Muscle layer of colon (tissue), 2 donors: ENCODE measurements around the gene TWF1.
"Not testable (repeated sequence)": the region's sequence is repeated elsewhere in the genome, so short reads cannot be mapped to it uniquely, and the experiment has no call there.

ENCODE experiments used
- H3K27ac ChIP-seq: one replicate; pipeline ENCODE4 v1.7.0; 2013; ENCODE audit warnings: low read depth, mild to moderate bottlenecking, low read length, moderate library complexity
- H3K27me3 ChIP-seq, 2 donors: one replicate each; pipeline ENCODE4 v1.7.0; 2013; ENCODE audit warnings: low read length in 2 of 2, mild to moderate bottlenecking in 2 of 2; ENCODE audit not compliant: insufficient read depth in 2 of 2, control insufficient read depth in 1 of 2
- H3K36me3 ChIP-seq: one replicate; pipeline ENCODE4 v1.7.0; 2013; ENCODE audit warnings: mild to moderate bottlenecking, low read length; ENCODE audit not compliant: insufficient read depth
- H3K4me1 ChIP-seq: one replicate; pipeline ENCODE4 v1.7.0; 2013; ENCODE audit warnings: mild to moderate bottlenecking, low read length; ENCODE audit not compliant: insufficient read depth
- H3K4me3 ChIP-seq, 2 donors: one replicate each; pipeline ENCODE4 v1.7.0; 2013; ENCODE audit warnings: low read length in 2 of 2, low read depth in 1 of 2, mild to moderate bottlenecking in 1 of 2, moderate library complexity in 1 of 2
- H3K9ac ChIP-seq: one replicate; pipeline ENCODE4 v1.7.0; 2013; ENCODE audit warnings: low read length
- H3K9me3 ChIP-seq: one replicate; pipeline ENCODE4 v1.7.0; 2013; ENCODE audit warnings: mild to moderate bottlenecking, low read length
- donor health status: abdominal sarcoma.
- donor health status: Adenocarcinoma of cecum.

TWF1 gene

GRCh38 chr12:43805860-43806736, at the start of gene TWF1:
Gene TWF1, minus strand, starts transcription at chr12:43806317. Its CDS starts 72 bp downstream, at chr12:43806245.
- no peaks in the 10 kb centered on the region for H3K36me3 ChIP-seq
- H3K27me3 ChIP-seq, result no peaks in the 10 kb centered on the region
- H3K4me1 ChIP-seq, result peaks cover 17% of the 10 kb centered on the region
- peak within 1 kb of the TSS; percentile 95 for H3K27ac ChIP-seq
- peak within 1 kb of the TSS; percentile 72 to 83 for H3K4me3 ChIP-seq
- peak within 1 kb of the TSS; percentile 78 for H3K9ac ChIP-seq
- H3K9me3 ChIP-seq, result no peaks in the 10 kb centered on the region

GRCh38 chr12:43852744-43853143, 46.6 kb upstream of the TWF1 start:
- H3K27me3 ChIP-seq, result no peaks in the 10 kb centered on the region
- no peaks in the 10 kb centered on the region for H3K36me3 ChIP-seq
- H3K27ac ChIP-seq, result no peak overlapping the region
- H3K9ac ChIP-seq, result no peak overlapping the region
- H3K4me3 ChIP-seq, result no peak overlapping the region
- H3K4me1 ChIP-seq, result no peaks in the 10 kb centered on the region
- H3K9me3 ChIP-seq, result no peaks in the 10 kb centered on the region

- no peaks in the 10 kb centered on the region for H3K4me1 ChIP-seq
- no peaks in the 10 kb centered on the region for H3K36me3 ChIP-seq
- H3K9me3 ChIP-seq, result no peaks in the 10 kb centered on the region
- no peak overlapping the region for H3K27ac ChIP-seq
- no peak overlapping the region for H3K9ac ChIP-seq
- H3K27me3 ChIP-seq, result no peaks in the 10 kb centered on the region
- no peak overlapping the region for H3K4me3 ChIP-seq
Observed at GRCh38 chr12:43848786-43849185, 42.7 kb upstream of the TWF1 start.

- Histone ChIP-seq H3K4me1 (no peaks in the 10 kb centered on the region), H3K9me3 (no peaks in the 10 kb centered on the region), H3K36me3 (no peaks in the 10 kb centered on the region), H3K27ac (no peak overlapping the region), H3K9ac (no peak overlapping the region), H3K27me3 (no peaks in the 10 kb centered on the region), H3K4me3 (no peak overlapping the region)
Observed at GRCh38 chr12:43848226-43848507, 42.0 kb upstream of the TWF1 start.

- not testable (repeated sequence) for H3K4me3 ChIP-seq, H3K27ac ChIP-seq, H3K9ac ChIP-seq
Observed at GRCh38 chr12:43847425-43848225, 41.5 kb upstream of the TWF1 start.

GRCh38 chr12:43842259-43842658, 36.1 kb upstream of the TWF1 start:
- H3K27me3 ChIP-seq, result no peaks in the 10 kb centered on the region

More at GRCh38 chr12:43847425-43848225, 41.5 kb upstream of the TWF1 start:
- H3K27me3 ChIP-seq, H3K4me1 ChIP-seq, H3K36me3 ChIP-seq, H3K9me3 ChIP-seq: not testable (repeated sequence)

GRCh38 chr12:43841253-43841652, 35.1 kb upstream of the TWF1 start:
- no peak overlapping the region for H3K4me3 ChIP-seq
- H3K4me1 ChIP-seq, result peaks cover 4% of the 10 kb centered on the region
- H3K36me3 ChIP-seq, result no peaks in the 10 kb centered on the region
- H3K27ac ChIP-seq, result no peak overlapping the region
- H3K27me3 ChIP-seq, result no peaks in the 10 kb centered on the region
- H3K9ac ChIP-seq, result no peak overlapping the region
- no peaks in the 10 kb centered on the region for H3K9me3 ChIP-seq

More at GRCh38 chr12:43842259-43842658, 36.1 kb upstream of the TWF1 start:
- no peak overlapping the region for H3K27ac ChIP-seq
- no peaks in the 10 kb centered on the region for H3K4me1 ChIP-seq
- H3K9ac ChIP-seq, result no peak overlapping the region
- no peaks in the 10 kb centered on the region for H3K9me3 ChIP-seq
- no peak overlapping the region for H3K4me3 ChIP-seq
- H3K36me3 ChIP-seq, result no peaks in the 10 kb centered on the region

- H3K27ac ChIP-seq, result no peak overlapping the region
- H3K27me3 ChIP-seq, result no peaks in the 10 kb centered on the region
- H3K4me3 ChIP-seq, result no peak overlapping the region
- H3K4me1 ChIP-seq, result peaks cover 4% of the 10 kb centered on the region
- no peak overlapping the region for H3K9ac ChIP-seq
- H3K9me3 ChIP-seq, result no peaks in the 10 kb centered on the region
- H3K36me3 ChIP-seq, result no peaks in the 10 kb centered on the region
Observed at GRCh38 chr12:43840338-43840737, 34.2 kb upstream of the TWF1 start.

- peak overlapping the region; percentile 37 for H3K9ac ChIP-seq
- no peaks in the 10 kb centered on the region for H3K27me3 ChIP-seq
- peak overlapping the region; percentile 87 for H3K27ac ChIP-seq
- no peaks in the 10 kb centered on the region for H3K36me3 ChIP-seq
- peak overlapping the region; percentile 78 to 86 for H3K4me3 ChIP-seq
- peaks cover 14% of the 10 kb centered on the region for H3K4me1 ChIP-seq
- no peaks in the 10 kb centered on the region for H3K9me3 ChIP-seq
Observed at GRCh38 chr12:43836475-43836989, 30.4 kb upstream of the TWF1 start.

GRCh38 chr12:43835656-43836474, 29.7 kb upstream of the TWF1 start, which contains the start of gene TMEM117:
Gene TMEM117, plus strand, starts transcription at chr12:43836081.
- H3K4me1 ChIP-seq, result peaks cover 14% of the 10 kb centered on the region
- H3K36me3 ChIP-seq, result no peaks in the 10 kb centered on the region
- H3K9me3 ChIP-seq, result no peaks in the 10 kb centered on the region
- H3K9ac ChIP-seq, result peak within 1 kb of the TSS; percentile 37
- no peaks in the 10 kb centered on the region for H3K27me3 ChIP-seq
- H3K4me3 ChIP-seq, result peak within 1 kb of the TSS; percentile 78 to 86
- peak within 1 kb of the TSS; percentile 87 for H3K27ac ChIP-seq

- peak overlapping the region; percentile 78 to 86 for H3K4me3 ChIP-seq
- no peaks in the 10 kb centered on the region for H3K9me3 ChIP-seq
- H3K36me3 ChIP-seq, result no peaks in the 10 kb centered on the region
- peaks cover 14% of the 10 kb centered on the region for H3K4me1 ChIP-seq
- peak overlapping the region; percentile 67 for H3K27ac ChIP-seq
- no peaks in the 10 kb centered on the region for H3K27me3 ChIP-seq
- peak overlapping the region; percentile 2 for H3K9ac ChIP-seq
Observed at GRCh38 chr12:43835264-43835655, 29.1 kb upstream of the TWF1 start.
